NAMALWA (cell line): ENCODE data around the gene SENP2.
A peak's percentile ranks its signal among the peaks of the same experiment; 100 is the strongest.
"Not testable (repeated sequence)": the region's sequence is repeated elsewhere in the genome, so short reads cannot be mapped to it uniquely, and the experiment has no call there.

Source experiments
- DNase-seq: peaks from one replicate; pipeline ENCODE4 v3.0.0-alpha.2; 2015; ENCODE audit warnings: low spot score

SENP2 gene

DNA sequence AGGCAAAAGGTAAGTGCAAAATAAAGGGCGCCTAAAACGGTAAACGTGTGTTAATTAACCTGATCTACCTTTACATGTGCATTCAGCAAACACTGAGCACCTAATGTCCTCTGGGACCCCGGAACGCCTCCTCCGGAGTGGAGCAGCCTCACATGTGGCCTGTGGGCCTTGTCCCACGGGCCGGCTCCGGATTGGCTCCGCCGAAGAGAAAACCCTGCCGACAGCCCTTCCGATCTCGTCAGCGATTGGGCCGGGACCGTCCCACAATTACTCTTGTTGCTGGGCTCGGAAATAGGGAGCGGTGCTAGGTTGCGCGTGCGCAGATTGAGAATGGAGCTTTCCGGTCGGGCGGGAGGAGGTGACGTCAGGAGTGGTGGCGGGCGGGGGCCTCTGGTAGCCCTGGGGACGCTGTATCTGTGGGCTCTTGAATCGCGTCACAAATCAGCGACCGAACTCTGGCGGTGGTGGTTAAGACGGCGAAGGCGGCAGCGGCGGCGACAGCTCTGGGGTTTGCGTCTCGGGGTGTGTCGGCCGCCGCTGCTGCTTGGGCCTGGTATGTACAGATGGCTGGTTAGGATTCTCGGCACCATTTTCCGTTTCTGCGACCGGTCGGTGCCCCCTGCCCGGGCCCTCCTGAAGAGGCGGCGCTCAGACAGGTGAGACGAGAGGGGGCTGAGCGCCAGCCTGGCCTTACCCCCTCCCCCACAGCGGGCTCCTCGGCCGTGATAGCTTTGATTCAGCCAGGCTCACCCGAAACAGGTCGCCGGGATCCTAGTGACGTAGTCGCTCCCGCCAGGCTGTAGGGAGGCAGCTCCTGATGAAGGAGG is at the start of gene SENP2:
TSS of gene SENP2 (plus strand) at position 437 of the 827 bp plus-strand sequence. CDS start at position 556, 119 bp downstream.
- peak; percentile 100 for DNase-seq

DNA sequence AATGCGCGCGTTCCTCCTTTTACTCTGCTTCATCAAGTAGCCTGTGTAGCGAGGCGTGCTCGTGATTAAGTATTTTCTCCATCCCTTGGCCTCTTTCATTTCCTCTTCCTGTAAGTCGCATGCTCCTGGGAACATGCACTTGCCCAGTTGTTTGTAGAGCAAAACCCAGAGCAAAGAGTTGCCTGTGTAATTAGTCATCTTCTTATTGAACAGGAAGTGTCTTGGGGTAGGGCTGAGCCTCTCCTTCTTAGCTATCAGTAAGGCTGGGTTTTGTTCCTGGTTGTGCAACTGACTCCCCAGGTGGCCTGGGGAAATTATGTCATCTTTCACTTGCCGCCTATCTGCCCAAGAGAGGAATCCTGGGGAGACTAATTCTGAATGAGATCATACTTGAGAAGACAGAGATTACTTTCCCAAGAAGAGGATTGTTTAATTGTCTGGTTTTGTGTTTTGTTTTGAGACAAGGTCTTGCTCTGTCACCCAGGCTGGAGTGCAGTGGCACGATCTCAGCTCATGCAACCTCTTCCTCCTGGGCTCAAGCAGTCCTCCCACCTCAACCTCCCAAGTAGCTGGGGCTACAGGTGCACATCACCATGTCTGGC is 48.6 kb upstream of the SENP2 start:
- DNase-seq = peak; percentile 82

DNA sequence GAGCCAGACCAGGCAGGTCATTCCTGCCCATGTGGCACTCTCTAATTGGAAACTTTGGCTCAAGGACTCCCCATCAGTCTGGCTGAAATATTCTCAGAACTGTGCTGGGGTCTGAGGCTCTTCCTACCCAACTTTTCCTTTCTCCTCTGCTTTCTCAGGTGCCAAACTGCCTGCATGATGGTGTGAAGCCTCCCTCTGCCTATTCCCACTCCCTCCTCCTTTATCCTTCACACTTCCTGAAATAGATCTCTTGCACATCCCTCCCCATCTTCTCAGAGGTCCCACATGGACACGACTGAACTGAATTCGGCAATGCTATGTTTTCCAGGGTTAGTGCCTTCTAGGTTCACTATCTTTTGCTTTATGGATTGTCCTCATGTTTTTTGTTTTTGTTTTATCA is 46.2 kb upstream of the SENP2 start:
- no peak for DNase-seq

DNA sequence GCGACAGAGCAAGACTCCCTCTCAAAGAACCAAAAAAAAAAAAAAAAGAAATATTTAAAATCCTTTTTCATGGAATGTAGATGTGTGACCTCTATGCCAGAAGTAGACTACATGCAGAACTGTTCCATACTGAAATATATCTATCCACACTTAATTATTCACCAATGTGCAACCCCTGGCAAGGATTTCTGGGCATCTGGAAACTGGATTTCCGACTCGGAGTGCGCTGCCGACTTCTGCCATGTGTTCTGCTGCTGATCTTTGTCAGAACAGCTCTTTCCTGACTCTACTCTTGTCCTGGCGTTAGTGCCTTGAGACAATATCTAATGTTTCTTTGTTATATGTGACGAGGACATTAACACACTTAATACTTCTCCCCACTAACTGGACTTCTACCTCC is 45.4 kb upstream of the SENP2 start:
- DNase-seq = no peak

DNA sequence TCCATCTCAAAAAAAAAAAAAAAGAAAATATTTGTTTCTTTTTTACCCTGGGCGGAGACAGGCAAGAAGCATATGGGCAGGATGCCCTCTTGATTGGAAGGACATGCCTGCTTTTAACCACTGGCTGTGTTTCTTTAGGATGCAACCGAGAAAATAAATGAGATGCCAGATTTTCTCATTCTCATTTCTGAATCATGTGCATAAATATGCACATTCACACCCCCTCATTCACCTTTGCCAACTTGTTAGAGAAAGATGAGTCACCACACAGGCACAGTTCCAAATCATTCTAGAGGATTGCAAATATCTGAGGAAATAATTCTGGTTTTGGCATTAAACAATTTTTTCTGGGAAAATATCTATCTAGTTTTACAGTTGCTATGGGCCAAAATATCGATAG is 37.0 kb upstream of the SENP2 start:
- DNase-seq = no peak

DNA sequence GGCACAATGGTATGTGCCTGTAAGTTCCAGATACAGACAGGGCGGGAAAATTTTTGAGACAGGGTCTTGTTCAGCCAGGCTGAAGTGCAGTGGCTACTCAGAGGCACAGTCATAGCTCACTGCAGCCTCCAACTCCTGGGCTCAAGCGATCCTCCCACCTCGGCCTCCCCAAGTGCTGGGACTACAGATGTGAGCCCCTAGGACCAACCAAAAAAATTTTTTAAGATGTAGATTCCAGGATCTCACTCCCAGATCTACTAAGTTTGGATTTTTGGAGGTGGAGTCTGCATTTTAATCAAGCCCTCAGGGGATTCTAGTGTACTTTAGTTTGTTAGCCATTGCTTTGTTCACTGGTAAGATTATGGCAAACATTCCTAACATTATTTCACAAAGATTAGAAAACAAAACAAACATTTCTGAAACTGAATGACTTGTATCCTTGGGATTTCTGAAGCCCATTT is 36.4 kb upstream of the SENP2 start:
- no peak for DNase-seq

DNA sequence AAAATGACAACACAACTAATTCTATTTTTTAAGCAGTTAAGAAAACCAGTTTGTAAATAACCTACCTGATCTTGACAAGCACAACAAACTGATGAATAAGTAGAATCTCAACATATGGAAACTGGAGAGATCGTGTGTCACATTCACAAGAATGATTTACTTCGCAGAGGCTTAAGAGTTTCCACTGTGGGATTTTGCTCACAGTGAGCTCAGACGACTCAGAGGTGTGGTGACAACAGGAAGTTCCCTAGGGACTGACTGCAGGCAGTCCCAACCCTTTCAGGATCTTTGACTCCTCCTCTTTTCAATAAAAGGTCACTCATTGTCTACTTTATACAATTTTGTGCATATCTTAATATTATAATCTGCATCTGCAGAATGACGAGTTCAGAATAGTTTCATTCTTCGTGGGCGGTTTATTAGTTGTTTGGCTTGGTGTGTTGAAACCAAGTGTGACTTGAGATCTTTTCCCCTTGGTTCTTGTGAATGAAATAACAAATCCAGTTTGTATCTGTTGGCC is 33.7 kb upstream of the SENP2 start, which contains the start of gene LIPH:
TSS of gene LIPH (minus strand) at position 231 of the 520 bp plus-strand sequence. CDS start at position 114, 117 bp downstream.
- DNase-seq = peak; percentile 35

DNA sequence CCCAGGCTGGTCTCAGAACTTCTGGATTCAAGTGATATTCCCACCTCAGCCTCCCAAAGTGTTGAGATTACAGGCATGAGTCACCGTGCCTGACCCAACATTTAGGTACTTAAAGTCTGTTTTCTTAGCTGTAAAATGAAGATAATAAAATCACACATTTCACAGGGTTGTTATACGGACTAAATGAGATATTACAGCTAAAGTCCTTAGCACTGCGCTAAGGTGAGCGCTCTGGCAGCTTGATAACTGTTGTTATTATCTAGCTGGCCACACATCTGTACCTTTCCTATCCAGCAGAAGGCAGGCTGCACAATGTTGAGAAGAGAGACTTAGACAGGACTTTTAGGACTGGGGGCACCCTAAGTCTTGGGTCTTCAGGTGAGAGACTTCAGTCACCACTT is 31.0 kb upstream of the SENP2 start:
- no peak for DNase-seq

DNA sequence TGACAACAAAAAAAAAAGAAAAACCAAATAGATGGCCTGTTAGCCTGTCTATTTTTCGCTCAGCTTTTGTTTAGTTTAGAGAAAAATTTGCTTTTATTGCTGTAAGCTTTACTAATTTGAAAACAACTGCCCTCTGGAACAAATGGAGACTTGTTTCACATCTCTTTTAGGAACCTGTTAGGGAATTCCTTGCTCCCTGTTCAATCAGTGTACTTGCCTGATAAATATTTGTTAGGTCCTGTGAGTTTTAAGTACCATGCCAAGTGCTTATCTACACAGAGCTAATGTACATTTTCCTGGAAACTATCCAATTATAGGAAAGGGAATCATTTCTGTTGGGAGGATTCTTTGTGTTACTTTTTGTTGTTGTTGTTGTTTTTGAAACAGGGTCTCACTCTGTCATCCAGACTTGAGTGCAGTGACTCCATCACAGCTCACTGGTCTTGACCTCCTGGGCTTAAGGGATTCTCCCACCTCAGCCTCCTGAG is 30.2 kb upstream of the SENP2 start:
- no peak for DNase-seq

DNA sequence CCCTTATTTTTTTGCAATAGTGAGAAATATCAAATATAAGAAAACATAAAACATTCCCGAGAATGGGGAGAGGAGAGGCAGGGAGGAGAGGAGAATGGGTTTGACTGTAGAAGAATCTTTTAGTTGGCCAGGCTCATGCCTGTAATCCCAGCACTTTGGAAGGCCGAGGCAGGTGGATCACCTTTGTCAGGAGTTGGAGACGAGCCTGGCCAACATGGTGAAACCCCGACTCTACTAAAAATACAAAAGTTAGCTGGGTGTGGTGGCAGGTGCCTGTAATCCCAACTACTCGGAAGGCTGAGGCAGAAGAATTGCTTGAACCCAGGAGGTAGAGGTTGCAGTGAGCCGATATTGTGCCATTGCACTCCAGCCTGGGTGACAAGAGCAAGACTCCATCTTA is 29.5 kb upstream of the SENP2 start:
- not testable (repeated sequence) for DNase-seq

DNA sequence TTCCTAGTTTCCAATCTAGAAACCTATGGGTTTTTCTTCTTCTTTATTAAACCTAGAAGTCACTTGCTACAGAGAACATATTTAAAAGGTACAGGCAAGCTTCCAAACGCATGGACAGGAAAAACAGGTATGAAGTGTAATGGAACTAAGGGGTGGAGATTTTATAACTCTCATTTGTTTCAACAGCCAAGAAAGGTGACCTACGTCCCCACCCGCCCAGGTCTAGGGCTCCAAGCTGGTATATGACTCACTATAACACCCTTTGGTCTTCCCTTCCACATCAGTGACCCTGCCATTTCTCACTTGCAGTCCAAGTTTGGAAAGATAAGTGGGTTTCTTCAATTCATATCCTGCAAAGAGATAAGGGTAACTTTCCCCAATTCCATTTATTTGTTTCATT is 27.7 kb upstream of the SENP2 start:
- no peak for DNase-seq

DNA sequence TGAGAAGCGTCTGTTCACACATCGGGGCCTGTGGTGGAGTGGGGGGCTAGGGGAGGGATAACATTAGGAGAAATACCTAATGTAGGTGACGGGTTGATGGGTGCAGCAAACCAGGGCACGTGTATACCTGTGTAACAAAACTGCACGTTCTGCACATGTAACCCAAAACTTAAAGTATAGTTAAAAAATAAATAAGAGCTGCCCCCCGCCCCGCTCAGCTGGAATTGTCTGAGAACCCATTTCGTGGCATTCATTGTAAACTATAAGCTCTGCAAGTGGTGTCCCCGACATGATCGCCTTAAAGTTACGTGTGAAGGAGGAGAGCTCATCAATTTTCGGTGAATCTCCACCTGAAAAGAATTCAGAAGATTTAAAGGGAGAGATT is 26.4 kb upstream of the SENP2 start:
- no peak for DNase-seq

DNA sequence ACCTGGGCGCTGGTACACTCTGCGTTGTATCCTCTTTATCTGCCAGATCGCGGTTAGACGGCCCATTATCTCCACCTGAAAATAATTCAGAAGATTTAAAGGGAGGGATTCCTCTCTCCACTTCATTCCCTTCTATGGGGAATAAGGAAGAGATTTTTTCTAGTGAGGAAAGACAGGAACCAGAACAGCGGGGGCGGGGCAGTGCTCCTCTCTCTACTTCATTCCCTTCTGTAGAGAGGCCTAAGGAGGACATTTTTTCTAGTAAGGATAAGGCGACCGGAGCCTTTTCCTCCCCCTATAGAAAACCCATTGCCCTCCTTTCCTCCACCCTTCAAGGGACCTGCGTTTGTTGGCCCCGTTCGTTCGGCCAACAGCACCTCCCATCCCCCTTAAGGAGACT is 25.4 kb upstream of the SENP2 start:
- DNase-seq = no peak

DNA sequence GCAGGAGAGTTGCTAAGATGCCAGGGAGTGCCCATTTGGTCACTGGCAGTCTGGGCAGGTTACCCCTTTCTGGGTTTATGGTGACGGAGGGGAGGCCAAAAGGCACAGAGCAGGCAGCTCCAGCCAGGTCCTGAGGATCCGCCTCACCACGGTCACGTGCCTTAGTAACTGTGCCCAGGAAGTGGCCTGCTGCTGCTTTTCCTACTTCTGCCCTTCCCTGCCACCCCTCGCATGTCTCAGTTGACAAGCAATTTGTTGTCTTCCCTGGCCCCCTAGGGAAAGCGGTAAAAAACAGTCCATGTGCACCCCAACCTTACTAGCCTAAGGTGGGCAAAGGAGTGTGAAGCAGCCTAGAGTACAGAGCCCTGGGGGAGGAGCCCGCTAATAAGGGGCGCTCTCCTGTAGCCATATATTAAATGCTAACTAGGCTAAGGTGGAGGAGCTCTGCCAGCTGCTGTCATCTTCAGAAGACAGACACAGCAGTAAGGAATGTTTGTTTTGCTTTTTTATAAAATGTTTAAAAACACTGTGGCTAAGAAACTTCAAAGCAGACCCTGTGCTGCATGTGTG is 24.6 kb upstream of the SENP2 start:
- DNase-seq = no peak

DNA sequence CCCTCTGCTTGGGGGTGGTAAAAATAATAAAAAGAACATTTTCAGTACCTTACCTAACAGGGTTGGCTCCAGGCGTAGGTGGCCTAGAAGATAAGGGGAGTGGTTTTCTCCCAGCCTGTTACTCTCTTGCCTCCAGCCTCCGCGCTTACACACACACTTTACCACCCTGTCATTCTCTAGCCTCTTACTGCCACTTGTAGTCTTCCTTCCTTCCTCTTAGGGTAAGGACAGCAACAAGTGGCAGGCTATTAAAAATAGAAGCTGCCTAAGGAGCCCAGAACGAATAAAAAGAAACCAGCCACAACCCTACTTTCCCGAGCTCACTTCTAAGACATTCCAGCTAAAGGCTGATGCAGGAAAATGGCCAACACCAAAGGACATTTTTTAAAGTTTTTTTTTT is 24.1 kb upstream of the SENP2 start:
- no peak for DNase-seq

DNA sequence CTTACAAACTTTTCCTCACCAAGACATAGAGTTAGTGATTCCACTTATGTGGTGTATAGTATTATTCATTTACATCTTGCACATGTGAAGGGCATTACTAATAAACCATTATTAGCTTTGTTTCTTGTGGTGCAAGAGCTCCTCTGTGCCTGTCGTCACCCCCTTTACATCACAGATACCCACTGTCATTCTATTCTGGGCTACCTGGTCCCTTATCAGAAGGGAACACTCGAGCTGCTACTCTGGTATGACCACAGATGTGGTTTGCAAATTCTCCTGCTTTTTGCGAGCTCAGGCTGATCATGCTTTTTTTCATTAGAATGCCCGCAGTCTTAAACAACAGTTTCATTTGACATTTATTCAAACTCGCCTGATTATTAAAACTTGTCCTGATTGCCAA is 13.9 kb upstream of the SENP2 start:
- DNase-seq = no peak

DNA sequence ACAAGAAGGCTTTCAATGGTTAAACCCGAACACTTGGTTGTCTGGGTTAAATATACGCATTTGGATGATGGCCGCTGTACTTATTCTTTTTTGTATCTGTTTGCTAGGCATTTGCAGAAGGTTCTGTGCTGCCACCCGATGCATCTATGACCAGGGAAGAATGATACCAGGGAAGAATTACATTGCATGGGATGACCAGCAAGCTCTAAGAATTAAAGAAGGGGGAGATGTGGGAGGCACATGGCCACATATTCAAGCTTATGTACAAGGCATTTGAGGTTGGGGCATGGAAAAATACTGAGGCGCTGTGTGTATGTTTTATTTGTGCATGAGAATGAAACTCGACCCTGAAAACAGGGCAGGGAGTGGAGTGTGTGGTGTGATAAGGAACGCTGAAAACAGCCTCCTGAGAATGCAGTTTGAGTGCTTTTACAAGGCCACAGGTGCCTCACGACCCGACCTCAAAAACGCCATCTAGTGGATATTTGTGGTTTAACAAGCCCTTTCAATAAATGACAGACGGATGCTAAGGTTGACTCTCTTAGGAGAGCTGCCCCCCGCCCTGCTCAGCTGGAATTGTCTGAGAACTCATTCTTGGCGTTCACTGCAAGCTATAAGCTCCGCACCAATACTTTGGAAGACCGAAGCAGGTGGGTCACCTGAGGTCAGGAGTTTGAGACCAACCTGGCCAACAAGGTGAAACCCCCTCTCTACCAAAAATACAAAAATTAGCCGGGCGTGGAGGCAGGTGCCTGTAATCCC is 10.8 kb upstream of the SENP2 start:
- peak; percentile 90 for DNase-seq

DNA sequence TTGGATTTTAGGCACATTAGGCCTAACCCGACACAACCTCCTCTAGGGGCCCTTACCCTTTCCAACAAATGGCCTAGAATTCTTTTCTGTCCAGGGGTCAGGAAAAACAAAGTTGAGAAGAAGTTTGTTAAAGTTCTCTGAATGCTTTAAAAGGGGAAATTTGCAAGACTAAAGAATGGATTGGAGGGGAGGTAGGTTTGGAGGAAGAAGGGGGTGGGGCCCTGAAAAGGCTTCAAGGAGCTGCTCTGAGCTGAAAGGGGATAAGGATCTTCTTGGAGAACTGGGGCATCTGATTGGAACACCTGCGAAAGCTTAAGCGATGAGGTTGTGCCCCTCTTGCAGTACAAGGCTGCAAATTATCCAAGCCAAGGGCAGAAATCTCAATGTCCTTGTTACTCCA is 3.9 kb upstream of the SENP2 start:
- DNase-seq = no peak

DNA sequence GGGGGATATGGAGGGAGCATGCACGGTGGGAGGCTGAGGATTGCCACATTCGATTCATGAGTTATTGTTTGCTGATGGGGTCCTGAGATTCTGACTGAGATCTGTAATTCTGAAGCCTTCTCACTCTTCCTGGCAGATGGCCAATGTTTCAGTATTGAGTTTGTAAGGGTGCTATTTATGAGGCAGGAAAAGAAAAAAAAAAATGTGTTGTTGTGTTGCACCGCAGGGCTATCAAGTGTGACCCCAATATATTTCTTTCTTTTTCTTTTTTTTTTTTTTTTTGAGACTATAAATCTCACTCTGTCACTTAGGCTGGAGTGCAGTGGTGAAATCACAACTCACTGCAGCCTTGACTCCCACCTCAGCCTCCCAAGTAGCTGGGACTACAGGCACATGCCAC is 3.2 kb upstream of the SENP2 start:
- peak; percentile 74 for DNase-seq

DNA sequence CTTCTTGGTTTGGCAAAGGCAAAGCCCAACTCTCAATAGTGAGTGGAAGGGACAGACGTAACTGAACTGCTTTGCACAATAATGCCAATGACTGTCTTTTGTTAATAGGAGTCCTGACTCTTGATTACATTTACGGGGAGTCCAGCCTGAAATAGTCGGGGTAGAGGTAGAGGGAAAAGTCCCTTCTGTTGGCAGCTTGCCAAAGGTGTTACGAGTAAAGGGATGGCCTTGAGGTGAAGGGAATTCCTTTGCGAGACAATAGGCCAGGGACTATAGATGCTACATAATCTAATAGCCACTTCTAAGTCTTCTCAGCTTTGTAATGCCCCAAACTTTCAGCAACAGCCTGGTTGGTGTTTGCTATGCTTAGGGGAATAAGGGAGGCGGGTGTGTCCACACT is 2.2 kb upstream of the SENP2 start:
- DNase-seq = no peak

DNA sequence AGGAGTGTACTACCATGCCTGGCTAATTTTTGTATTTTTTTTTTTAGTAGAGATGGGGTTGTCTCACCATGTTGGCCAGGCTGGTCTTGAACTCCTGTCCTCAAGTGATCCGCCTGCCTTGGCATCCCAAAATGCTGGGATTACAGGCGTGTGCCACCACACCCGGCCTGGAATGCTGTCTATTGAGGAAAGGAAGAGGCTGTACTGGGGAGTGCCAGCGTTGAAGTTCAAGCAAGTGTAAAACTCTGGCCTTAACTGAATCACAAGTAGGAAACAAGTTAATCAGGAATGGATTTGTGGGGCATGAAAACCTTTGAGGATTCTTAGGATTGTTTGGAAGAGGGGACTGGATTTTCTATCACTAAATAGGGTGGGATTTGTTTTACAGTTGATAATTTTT is 1.4 kb upstream of the SENP2 start:
- no peak for DNase-seq

DNA sequence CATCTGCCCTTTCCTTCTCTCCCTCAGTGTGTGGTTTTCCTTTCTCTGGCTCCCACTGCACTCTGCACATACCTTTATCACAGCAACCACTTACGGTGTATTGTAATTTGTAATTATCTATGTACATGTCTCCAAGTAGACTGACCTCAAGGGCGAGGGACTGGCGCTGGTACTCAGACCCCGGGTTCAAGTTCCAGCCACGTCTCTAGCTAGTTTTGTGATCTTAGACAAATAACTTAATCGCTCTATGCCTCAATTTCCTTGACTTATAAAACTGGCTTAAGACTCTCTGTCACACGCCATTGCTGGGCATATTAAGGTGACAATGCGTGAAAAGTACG is 607 bp upstream of the SENP2 start:
- no peak for DNase-seq
